ENCODE data around the gene OTC.

Gene OTC

GRCh38 chrX:38352362-38352761, at the start of gene OTC:
Gene OTC, plus strand, starts transcription at chrX:38352604. Its CDS starts 93 bp downstream, at chrX:38352697.
- no peak for DNase-seq

GRCh38 chrX:38304010-38304409, 48.4 kb upstream of the OTC start:
- no peak for DNase-seq

- DNase-seq, result no peak
Measured at GRCh38 chrX:38305971-38306370, 46.4 kb upstream of the OTC start.

- no peak for DNase-seq
Measured at GRCh38 chrX:38311743-38312142, 40.7 kb upstream of the OTC start.

- no peak for DNase-seq
Measured at GRCh38 chrX:38312436-38312835, 40.0 kb upstream of the OTC start.

GRCh38 chrX:38313190-38313589, 39.2 kb upstream of the OTC start:
- no peak for DNase-seq

- DNase-seq, result no peak
Measured at GRCh38 chrX:38315186-38315585, 37.2 kb upstream of the OTC start.

- no peak for DNase-seq
Measured at GRCh38 chrX:38318196-38318595, 34.2 kb upstream of the OTC start.

GRCh38 chrX:38318606-38319005, 33.8 kb upstream of the OTC start:
- DNase-seq, result no peak

- no peak for DNase-seq
Measured at GRCh38 chrX:38320819-38321218, 31.6 kb upstream of the OTC start.

- no peak for DNase-seq
Measured at GRCh38 chrX:38326086-38326485, 26.3 kb upstream of the OTC start.

GRCh38 chrX:38327007-38327774, 25.2 kb upstream of the OTC start, which contains the start of gene RPGR:
Gene RPGR, minus strand, starts transcription at chrX:38327509. Its CDS starts 142 bp downstream, at chrX:38327367.
- DNase-seq, result peak; percentile 88

GRCh38 chrX:38327775-38328081, 24.7 kb upstream of the OTC start:
- no peak for DNase-seq

- no peak for DNase-seq
Measured at GRCh38 chrX:38332505-38332904, 19.9 kb upstream of the OTC start.

GRCh38 chrX:38335382-38335781, 17.0 kb upstream of the OTC start:
- no peak for DNase-seq

GRCh38 chrX:38336538-38337240, 15.7 kb upstream of the OTC start:
- DNase-seq, result no peak

GRCh38 chrX:38341442-38341841, 11.0 kb upstream of the OTC start:
- no peak for DNase-seq

GRCh38 chrX:38342853-38343778, 9.3 kb upstream of the OTC start:
- no peak for DNase-seq

GRCh38 chrX:38346150-38346549, 6.3 kb upstream of the OTC start:
- no peak for DNase-seq

GRCh38 chrX:38347136-38347535, 5.3 kb upstream of the OTC start:
- no peak for DNase-seq

- DNase-seq, result no peak
Measured at GRCh38 chrX:38351346-38351745, 1.1 kb upstream of the OTC start.

GRCh38 chrX:38356401-38356800, 4.0 kb downstream of the OTC start:
- DNase-seq, result no peak
